A673 (cell line): ENCODE data around the gene PRG2. TPM values are rescaled to one million over a fixed set of nuclear protein-coding genes. Genes with fewer than 3 reads are reported as not detected.

Experiments used
- BruUV-seq: library from RNA; stranded (reverse); fragments of 400-500 nt; replicated peaks from 2 replicates; lab custom pipeline; 2021; lab: Mats Ljungman, UMichigan
- CTCF ChIA-PET: fragments of 300-600 bp; sonication (Branson Sonifier 250); formaldehyde crosslinking; loops from one replicate; lab custom pipeline; 2022; ENCODE audit warnings: antibody characterized with exemption; lab: Charles Lee
- POLR2A ChIA-PET: fragments of 300-600 bp; sonication (Branson Sonifier 250); formaldehyde crosslinking; loops from one replicate; lab custom pipeline; 2022; ENCODE audit warnings: antibody characterized with exemption; ENCODE audit not compliant: low non-redundant PET; lab: Charles Lee
- DNase-seq: peaks from one replicate; pipeline ENCODE4 v3.0.0-alpha.2; 2015; ENCODE audit warnings: low spot score
- H3K27ac ChIP-seq: fragments of 200-600 bp; sonication (generic); 2 replicates; pipeline ENCODE4 v1.5.1; 2016; ENCODE audit warnings: mixed run types, low read depth, mild to moderate bottlenecking, mixed read lengths, antibody characterized with exemption, low read length; ENCODE audit not compliant: poor library complexity, severe bottlenecking
- H3K27me3 ChIP-seq: fragments of 200-600 bp; sonication (generic); replicated peaks from 2 replicates; pipeline ENCODE4 v1.6.1; 2017; ENCODE audit warnings: mixed run types, low read depth, mild to moderate bottlenecking, mixed read lengths, antibody characterized with exemption, low read length; ENCODE audit not compliant: insufficient read depth, poor library complexity
- H3K36me3 ChIP-seq: fragments of 200-600 bp; sonication (generic); 2 replicates; pipeline ENCODE4 v1.6.1; 2016; ENCODE audit warnings: mixed run types, mild to moderate bottlenecking, mixed read lengths, antibody characterized with exemption, low read length; ENCODE audit not compliant: insufficient read depth, poor library complexity, severe bottlenecking
- H3K4me1 ChIP-seq: fragments of 200-600 bp; sonication (generic); 2 replicates; pipeline ENCODE4 v1.6.1; 2017; ENCODE audit warnings: mixed run types, mild to moderate bottlenecking, mixed read lengths, antibody characterized with exemption, low read length; ENCODE audit not compliant: insufficient read depth, poor library complexity, severe bottlenecking
- H3K4me3 ChIP-seq: fragments of 200-600 bp; sonication (generic); 2 replicates; pipeline ENCODE4 v1.5.1; 2016; ENCODE audit warnings: low read depth, mixed run types, mild to moderate bottlenecking, mixed read lengths, low read length; ENCODE audit not compliant: poor library complexity, severe bottlenecking
- H3K9me3 ChIP-seq: fragments of 200-600 bp; sonication (generic); 2 replicates; pipeline ENCODE4 v1.6.1; 2016; ENCODE audit warnings: mixed run types, low read depth, mild to moderate bottlenecking, mixed read lengths, antibody characterized with exemption, low read length; ENCODE audit not compliant: poor library complexity, severe bottlenecking
- EZH2 ChIP-seq: fragments of 200-600 bp; sonication (generic); IDR thresholded peaks from 2 replicates; pipeline ENCODE4 v1.6.1; 2017; ENCODE audit warnings: borderline replicate concordance, low read depth, mild to moderate bottlenecking, mixed read lengths, antibody characterized with exemption, low read length; ENCODE audit not compliant: poor library complexity, severe bottlenecking
- intact Hi-C: fragments of 100-400 bp; cut with micrococcal nuclease; formaldehyde crosslinking; loops from one replicate; pipeline ENCODE4 v1.10.0; 2022; ENCODE audit not compliant: unreplicated experiment
- total RNA-seq: library from RNA; stranded (reverse); gene quantifications from 2 replicates; pipeline ENCODE4 v1.2.3, GENCODE V29; 2021
- TF ChIP-seq, protein P1 (sequence below): fragments of 300-800, 200-600 bp; sonication (generic); conservative IDR thresholded peaks from 2 replicates; pipeline ENCODE4 v1.5.1; 2017; ENCODE audit warnings: low read depth, mild to moderate bottlenecking, antibody characterized with exemption, low read length, moderate library complexity, mixed read lengths

PRG2 gene
- total RNA-seq, 1 experiment from 2014 or later: not detected

DNA sequence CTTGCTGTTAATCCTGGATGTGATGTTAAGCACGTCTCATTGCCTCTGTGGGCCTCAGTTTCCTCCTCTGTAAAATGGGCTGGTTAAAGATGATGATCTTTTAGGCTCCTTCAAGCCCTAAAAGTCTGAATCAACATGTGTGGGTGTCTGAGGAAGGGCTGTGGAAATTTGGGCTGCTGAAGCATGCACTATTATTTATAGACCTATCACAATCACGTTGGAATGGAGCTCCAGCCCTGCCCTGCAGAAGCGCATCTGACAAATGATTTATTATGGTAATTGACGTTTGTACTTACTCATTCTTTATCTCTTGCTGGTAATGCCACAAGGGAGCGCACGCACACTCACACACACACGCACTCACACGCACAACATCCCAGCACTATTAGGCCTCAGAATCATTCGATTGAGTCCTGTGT is 31.9 kb downstream of the PRG2 start:
- peaks cover 3% of the 10 kb centered on the region for H3K27me3 ChIP-seq
- H3K9me3 ChIP-seq: no peaks in the 10 kb centered on the region
- no peak overlapping the region for H3K27ac ChIP-seq
- POLR2A ChIA-PET: no interaction called here
- BruUV-seq: no TSS peak
- peak; percentile 47 for DNase-seq
- H3K36me3 ChIP-seq: no peaks in the 10 kb centered on the region
- H3K4me3 ChIP-seq: no peak overlapping the region
- TF ChIP-seq, protein P1, sequence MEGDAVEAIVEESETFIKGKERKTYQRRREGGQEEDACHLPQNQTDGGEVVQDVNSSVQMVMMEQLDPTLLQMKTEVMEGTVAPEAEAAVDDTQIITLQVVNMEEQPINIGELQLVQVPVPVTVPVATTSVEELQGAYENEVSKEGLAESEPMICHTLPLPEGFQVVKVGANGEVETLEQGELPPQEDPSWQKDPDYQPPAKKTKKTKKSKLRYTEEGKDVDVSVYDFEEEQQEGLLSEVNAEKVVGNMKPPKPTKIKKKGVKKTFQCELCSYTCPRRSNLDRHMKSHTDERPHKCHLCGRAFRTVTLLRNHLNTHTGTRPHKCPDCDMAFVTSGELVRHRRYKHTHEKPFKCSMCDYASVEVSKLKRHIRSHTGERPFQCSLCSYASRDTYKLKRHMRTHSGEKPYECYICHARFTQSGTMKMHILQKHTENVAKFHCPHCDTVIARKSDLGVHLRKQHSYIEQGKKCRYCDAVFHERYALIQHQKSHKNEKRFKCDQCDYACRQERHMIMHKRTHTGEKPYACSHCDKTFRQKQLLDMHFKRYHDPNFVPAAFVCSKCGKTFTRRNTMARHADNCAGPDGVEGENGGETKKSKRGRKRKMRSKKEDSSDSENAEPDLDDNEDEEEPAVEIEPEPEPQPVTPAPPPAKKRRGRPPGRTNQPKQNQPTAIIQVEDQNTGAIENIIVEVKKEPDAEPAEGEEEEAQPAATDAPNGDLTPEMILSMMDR: no peak
- TF ChIP-seq EZH2: no peak
- CTCF ChIA-PET: no interaction called here
- no peaks in the 10 kb centered on the region for H3K4me1 ChIP-seq
- intact Hi-C loops: no loop called here

DNA sequence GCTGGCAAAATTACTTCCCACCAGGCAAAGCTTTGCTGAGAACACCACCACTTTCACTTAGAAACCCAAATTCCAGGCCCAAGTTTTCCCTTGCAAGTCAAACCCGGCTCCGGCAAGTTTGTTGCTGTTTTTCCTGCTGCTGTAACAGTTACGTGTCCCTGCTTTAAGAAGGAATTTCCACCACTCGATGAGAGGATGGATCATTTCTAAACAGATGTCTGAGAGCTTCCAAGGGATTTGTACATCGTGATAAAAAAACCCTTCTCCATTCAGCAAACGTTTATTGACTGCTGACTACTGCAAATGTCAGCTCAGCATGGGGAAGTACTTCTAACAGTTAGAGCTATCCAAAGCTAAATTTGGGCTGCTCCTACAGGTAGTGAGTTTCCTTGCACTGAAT is 32.6 kb downstream of the PRG2 start:
- H3K9me3 ChIP-seq: no peaks in the 10 kb centered on the region
- intact Hi-C loops: no loop called here
- peaks cover under 1% of the 10 kb centered on the region for H3K27me3 ChIP-seq
- TF ChIP-seq, protein P1: no peak
- no peak for TF ChIP-seq EZH2
- CTCF ChIA-PET: no interaction called here
- no peak for DNase-seq
- no TSS peak for BruUV-seq
- POLR2A ChIA-PET: no interaction called here
- no peak overlapping the region for H3K27ac ChIP-seq
- no peak overlapping the region for H3K4me3 ChIP-seq
- no peaks in the 10 kb centered on the region for H3K4me1 ChIP-seq
- no peaks in the 10 kb centered on the region for H3K36me3 ChIP-seq

DNA sequence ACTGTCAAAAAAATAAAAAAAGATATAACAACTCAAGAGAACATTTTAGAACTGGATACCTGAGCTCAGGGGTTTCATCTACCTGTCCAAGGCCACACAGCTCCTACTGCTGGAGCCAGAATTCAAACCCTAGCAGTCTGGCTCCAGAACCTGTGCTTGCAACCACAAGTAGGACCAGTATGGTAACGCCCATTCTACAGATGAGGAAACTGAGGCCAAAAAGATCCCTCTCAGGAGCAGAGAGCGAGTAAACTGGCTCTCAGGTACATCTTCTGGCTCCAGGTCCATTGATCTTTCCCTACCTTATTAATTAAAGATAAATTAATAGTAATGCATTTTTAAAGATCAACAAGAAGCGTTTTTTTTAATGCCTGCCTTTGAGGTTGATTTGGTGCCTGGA is 33.1 kb downstream of the PRG2 start:
- Histone ChIP-seq H3K4me3 (no peak overlapping the region), H3K27ac (no peak overlapping the region), H3K27me3 (no peaks in the 10 kb centered on the region), H3K4me1 (no peaks in the 10 kb centered on the region), H3K36me3 (no peaks in the 10 kb centered on the region), H3K9me3 (no peaks in the 10 kb centered on the region)
- TF ChIP-seq EZH2: no peak
- TF ChIP-seq, protein P1: no peak
- BruUV-seq: no TSS peak
- ChIA-PET POLR2A (no interaction called here), CTCF (interaction anchor here (0.9 kb wide), 1 partner anchor 12 kb away, joined by 3 read pairs; no protein-coding TSS in a partner anchor)
- DNase-seq: no peak
- intact Hi-C loops: no loop called here
